GM21723 (cell line): Measurements from ENCODE around the gene ZNF394.

Experiments used
- ATAC-seq: cut with Tn5 transposase; IDR thresholded peaks from one replicate; pipeline ENCODE4 v1.9.1; 2021; ENCODE audit warnings: mild to moderate bottlenecking, moderate library complexity; ENCODE audit not compliant: unreplicated experiment

Gene ZNF394

GRCh38 chr7:99497766-99498545 is 2.1 kb downstream of the ZNF394 start:
- ATAC-seq, result no peak

- no peak for ATAC-seq
Measured at GRCh38 chr7:99493823-99494222, 6.3 kb downstream of the ZNF394 start.

GRCh38 chr7:99490878-99491277 is 9.2 kb downstream of the ZNF394 start:
- ATAC-seq, result no peak

- ATAC-seq, result no peak
Measured at GRCh38 chr7:99489235-99489634, 10.8 kb downstream of the ZNF394 start.

GRCh38 chr7:99485094-99485493 is 15.0 kb downstream of the ZNF394 start:
- ATAC-seq, result no peak

GRCh38 chr7:99478464-99479440 is 21.3 kb downstream of the ZNF394 start:
- ATAC-seq, result no peak

- no peak for ATAC-seq
Measured at GRCh38 chr7:99476107-99476506, 24.0 kb downstream of the ZNF394 start.

- ATAC-seq, result peak; percentile 18
Measured at GRCh38 chr7:99473315-99473596, 26.8 kb downstream of the ZNF394 start.

- peak; percentile 93 for ATAC-seq
Measured at GRCh38 chr7:99472561-99473314, 27.3 kb downstream of the ZNF394 start, which contains the start of gene ZNF789. Gene ZNF789 (plus strand): TSS chr7:99472890. CDS start chr7:99476457, 3,567 bp downstream.

- ATAC-seq, result no peak
Measured at GRCh38 chr7:99469381-99470065, 30.6 kb downstream of the ZNF394 start.

GRCh38 chr7:99468336-99468918 is 31.7 kb downstream of the ZNF394 start:
- no peak for ATAC-seq

GRCh38 chr7:99465421-99465768 is 34.7 kb downstream of the ZNF394 start:
- peak; percentile 7 for ATAC-seq

GRCh38 chr7:99461221-99461620 is 38.9 kb downstream of the ZNF394 start:
- no peak for ATAC-seq

- ATAC-seq, result no peak
Measured at GRCh38 chr7:99460651-99461050, 39.4 kb downstream of the ZNF394 start.

- ATAC-seq, result no peak
Measured at GRCh38 chr7:99459087-99459486, 41.0 kb downstream of the ZNF394 start.

GRCh38 chr7:99457650-99458493 is 42.2 kb downstream of the ZNF394 start:
- no peak for ATAC-seq

- ATAC-seq, result no peak
Measured at GRCh38 chr7:99457050-99457649, 42.9 kb downstream of the ZNF394 start.

GRCh38 chr7:99456288-99456687 is 43.8 kb downstream of the ZNF394 start:
- no peak for ATAC-seq

- no peak for ATAC-seq
Measured at GRCh38 chr7:99455874-99456273, 44.2 kb downstream of the ZNF394 start.
